H1 (cell line): ENCODE data around the gene SLC35F1. TPM values are rescaled to one million over a fixed set of nuclear protein-coding genes. Genes with fewer than 3 reads are reported as not detected.

Experiments
- CTCF ChIA-PET: fragments of 300-600 bp; sonication (Branson Sonifier 250); formaldehyde crosslinking; loops from one replicate; lab custom pipeline; 2021; ENCODE audit not compliant: partially characterized antibody; lab: Charles Lee
- POLR2A ChIA-PET: fragments of 300-600 bp; sonication (Branson Sonifier 250); formaldehyde crosslinking; loops from one replicate; lab custom pipeline; 2021; ENCODE audit warnings: inconsistent platforms; ENCODE audit not compliant: partially characterized antibody; lab: Charles Lee
- DNase-seq, 2 experiments: peaks; one replicate each; pipeline versions ENCODE4 v3.0.0 to v3.0.0-alpha.2; 2010 to 2022; ENCODE audit warnings: low spot score in 2 of 2, low read depth in 1 of 2, mixed read lengths in 1 of 2
- FAIRE-seq: peaks from 2 replicates; lab custom pipeline; 2011; peaks lifted over from hg19 to GRCh38; lab: Jason Lieb, UNC
- H2AFZ ChIP-seq: 2 replicates; pipeline ENCODE4 v1.8.1; 2012; ENCODE audit warnings: low read length, inconsistent platforms
- H2AK5ac ChIP-seq: 2 replicates; pipeline ENCODE4 v1.6.1; 2013; ENCODE audit warnings: low read depth, low read length
- H2BK120ac ChIP-seq: replicated peaks from 2 replicates; pipeline ENCODE3; 2013; ENCODE audit warnings: low read depth, low read length, inconsistent platforms
- H2BK12ac ChIP-seq: 2 replicates; pipeline ENCODE4 v1.6.1; 2013; ENCODE audit warnings: low read depth, low read length
- H2BK15ac ChIP-seq: 2 replicates; pipeline ENCODE4 v1.6.1; 2013; ENCODE audit warnings: low read length
- H2BK20ac ChIP-seq: 2 replicates; pipeline ENCODE4 v1.6.1; 2013; ENCODE audit warnings: low read length
- H2BK5ac ChIP-seq: 2 replicates; pipeline ENCODE4 v1.6.1; 2013; ENCODE audit warnings: low read depth, low read length
- H3K14ac ChIP-seq: 2 replicates; pipeline ENCODE4 v1.6.1; 2013; ENCODE audit warnings: inconsistent platforms; ENCODE audit not compliant: insufficient read length
- H3K18ac ChIP-seq: 2 replicates; pipeline ENCODE4 v1.6.1; 2013; ENCODE audit warnings: low read length; ENCODE audit errors: extremely low read depth
- H3K23ac ChIP-seq: 2 replicates; pipeline ENCODE4 v1.6.1; 2013; ENCODE audit warnings: inconsistent platforms; ENCODE audit not compliant: insufficient read length
- H3K23me2 ChIP-seq: 2 replicates; pipeline ENCODE4 v1.6.1; 2013; ENCODE audit warnings: low read depth, low read length
- H3K27ac ChIP-seq: 2 replicates; pipeline ENCODE4 v1.6.1; 2011; ENCODE audit warnings: low read depth, low read length, inconsistent platforms
- H3K27me3 ChIP-seq, 4 experiments: replicated peaks in 1 of 4; 1 replicate in 1 of 4; 2 replicates in 3 of 4; pipeline versions ENCODE4 v1.6.1 to v1.8.1; 2011 to 2013; ENCODE audit warnings: low read length in 3 of 4, mild to moderate bottlenecking in 3 of 4, inconsistent platforms in 2 of 4, mixed read lengths in 2 of 4, moderate library complexity in 1 of 4; ENCODE audit not compliant: control insufficient read depth in 3 of 4, insufficient read depth in 3 of 4; ENCODE audit errors: extremely low read depth in 1 of 4
- H3K36me3 ChIP-seq, 4 experiments: 2 replicates each; pipeline versions ENCODE4 v1.6.1 to v1.8.1; 2011 to 2013; ENCODE audit warnings: mild to moderate bottlenecking in 4 of 4, low read length in 3 of 4, moderate library complexity in 2 of 4, control low read depth in 1 of 4, inconsistent platforms in 1 of 4; ENCODE audit not compliant: insufficient read depth in 4 of 4, control insufficient read depth in 2 of 4
- H3K4ac ChIP-seq: replicated peaks from 2 replicates; pipeline ENCODE3; 2013; ENCODE audit warnings: low read length, low read depth, mixed read lengths, inconsistent platforms; ENCODE audit not compliant: insufficient read length
- H3K4me1 ChIP-seq, 4 experiments: replicated peaks in 1 of 4; 1 replicate in 1 of 4; 2 replicates in 3 of 4; pipeline versions ENCODE4 v1.6.1 to v1.8.1; 2011 to 2013; ENCODE audit warnings: low read length in 3 of 4, inconsistent platforms in 2 of 4, mixed read lengths in 1 of 4; ENCODE audit not compliant: insufficient read depth in 4 of 4, control insufficient read depth in 3 of 4
- H3K4me2 ChIP-seq, 2 experiments: 2 replicates each; pipeline versions ENCODE4 v1.6.1 to v1.8.1; 2011 to 2013; ENCODE audit warnings: low read depth in 2 of 2, low read length in 2 of 2, control low read depth in 1 of 2, inconsistent platforms in 1 of 2, mild to moderate bottlenecking in 1 of 2; ENCODE audit not compliant: insufficient read depth in 1 of 2
- H3K4me3 ChIP-seq, 4 experiments: fragments of 200-600, 300-600 bp in 1 of 4; sonication (generic), shearing (Covaris generic), sonication (Bioruptor Twin) in 1 of 4; 2 replicates each; pipeline versions ENCODE4 v1.5.1 to v1.8.1; 2011 to 2016; ENCODE audit warnings: low read length in 4 of 4, low read depth in 3 of 4, control low read depth in 2 of 4, inconsistent platforms in 2 of 4, mild to moderate bottlenecking in 2 of 4, mixed read lengths in 1 of 4, moderate library complexity in 1 of 4; ENCODE audit not compliant: insufficient read depth in 2 of 4; ENCODE audit errors: extremely low read depth in 1 of 4
- H3K56ac ChIP-seq: replicated peaks from 2 replicates; pipeline ENCODE3; 2013; ENCODE audit warnings: low read depth, mild to moderate bottlenecking, mixed read lengths, low read length, inconsistent platforms; ENCODE audit not compliant: insufficient read length
- H3K79me1 ChIP-seq: 2 replicates; pipeline ENCODE4 v1.6.1; 2013; ENCODE audit warnings: low read depth, low read length, control low read depth
- H3K79me2 ChIP-seq, 2 experiments: 2 replicates each; pipeline versions ENCODE4 v1.6.1 to v1.8.1; 2012 to 2013; ENCODE audit warnings: low read length in 2 of 2, mild to moderate bottlenecking in 2 of 2, inconsistent platforms in 1 of 2; ENCODE audit not compliant: insufficient read depth in 2 of 2, control insufficient read depth in 1 of 2
- H3K9ac ChIP-seq, 4 experiments: replicated peaks in 1 of 4; 1 replicate in 1 of 4; 2 replicates in 3 of 4; pipeline versions ENCODE4 v1.6.1 to v1.8.1; 2011 to 2013; ENCODE audit warnings: low read depth in 3 of 4, low read length in 3 of 4, control low read depth in 2 of 4, mild to moderate bottlenecking in 2 of 4, moderate library complexity in 2 of 4, inconsistent platforms in 1 of 4; ENCODE audit errors: extremely low read depth in 1 of 4
- H3K9me3 ChIP-seq, 2 experiments: 2 replicates each; pipeline versions ENCODE4 v1.6.1 to v1.8.1; 2012 to 2013; ENCODE audit warnings: mild to moderate bottlenecking in 2 of 2, moderate library complexity in 2 of 2, control low read depth in 1 of 2, inconsistent platforms in 1 of 2, low read depth in 1 of 2, low read length in 1 of 2, mixed read lengths in 1 of 2; ENCODE audit not compliant: insufficient read depth in 2 of 2
- H4K20me1 ChIP-seq, 2 experiments: replicated peaks in 1 of 2; 2 replicates each; pipeline versions ENCODE3 to v1.8.1; 2011 to 2013; ENCODE audit warnings: inconsistent platforms in 2 of 2, low read length in 2 of 2, mild to moderate bottlenecking in 1 of 2; ENCODE audit not compliant: insufficient read depth in 2 of 2, control insufficient read depth in 1 of 2
- H4K5ac ChIP-seq: 2 replicates; pipeline ENCODE4 v1.6.1; 2013; ENCODE audit warnings: low read length, low read depth, mixed read lengths, inconsistent platforms; ENCODE audit not compliant: insufficient read length
- H4K8ac ChIP-seq: 2 replicates; pipeline ENCODE4 v1.8.0; 2013; ENCODE audit warnings: mild to moderate bottlenecking, moderate library complexity, low read length, inconsistent platforms; ENCODE audit not compliant: insufficient read depth; ENCODE audit errors: extremely low read depth
- H4K91ac ChIP-seq: replicated peaks from 2 replicates; pipeline ENCODE3; 2013; ENCODE audit warnings: low read length, mixed read lengths, inconsistent platforms; ENCODE audit not compliant: insufficient read length
- WGBS, 2 experiments: shearing (Covaris generic) in 1 of 2; methylation state at CpG; one replicate each; pipeline versions ENCODE4 v1.1.6 to v1.1.7; 2013 to 2015; ENCODE audit warnings: low lambda C conversion rate in 2 of 2, mixed read lengths in 2 of 2, inconsistent platforms in 1 of 2, low coverage in 1 of 2, missing lambda C conversion rate in 1 of 2; ENCODE audit not compliant: insufficient replicate concordance in 2 of 2, insufficient coverage in 1 of 2, insufficient read length in 1 of 2; ENCODE audit errors: extremely low coverage in 1 of 2, missing lambda C conversion rate in 1 of 2; 5-methylcytosine and 5-hydroxymethylcytosine counted together
- polyA plus RNA-seq, 7 experiments: library from polyadenylated mRNA; depleted of rRNA in 3 of 7; stranded (reverse) in 5 of 7; unstranded in 2 of 7; fragments of >200 nt in 5 of 7; fragments of 200-250 nt in 2 of 7; gene quantifications; 1 replicate in 5 of 7; 2 replicates in 1 of 7; 4 replicates in 1 of 7; pipeline versions ENCODE4 v1.2.1 to v1.2.3, GENCODE V29; 2011 to 2013; ENCODE audit warnings: missing spikeins in 2 of 7, mixed read lengths in 2 of 7
- total RNA-seq: library from RNA; stranded (reverse); fragmentation: NEBNext Ultra II Directional; extraction: Animal tissue kit (Norgen Biotek cat#: 25700); gene quantifications from 2 replicates; pipeline ENCODE4 v1.2.1, GENCODE V29; 2021

The SLC35F1 gene
- total and polyA plus RNA-seq, 2 of the 8 experiments (the other 6 are each of a cell fraction or from before 2014, with no cell fraction given): 7.0 to 10.0 TPM

GRCh38 chr6:118304321-118304720, 397.3 kb downstream of the SLC35F1 start:
- H3K18ac ChIP-seq: no peak overlapping the region
- no peak overlapping the region for H4K5ac ChIP-seq
- H3K23ac ChIP-seq: no peak overlapping the region
- H3K36me3 ChIP-seq: no peaks in the 10 kb centered on the region
- no peak overlapping the region for H3K9ac ChIP-seq
- ChIA-PET CTCF (no interaction called here), POLR2A (no interaction called here)
- no peak overlapping the region for H2BK5ac ChIP-seq
- H3K14ac ChIP-seq: no peak overlapping the region
- no peak overlapping the region for H2BK12ac ChIP-seq
- no peak overlapping the region for H3K56ac ChIP-seq
- FAIRE-seq (no peak), DNase-seq (no peak)
- H3K79me2 ChIP-seq: no peaks in the 10 kb centered on the region
- H3K4me3 ChIP-seq: no peak overlapping the region
- no peak overlapping the region for H4K8ac ChIP-seq
- H3K4me1 ChIP-seq: peaks cover 0 to 3% (median 0%) of the 10 kb centered on the region in 4 experiments; a peak in 2 of 7 replicates
- no peak overlapping the region for H2AFZ ChIP-seq
- WGBS, 2 experiments: 86% methylated on average over 1 of the region's 1 CpG; no CpG with 5 or more reads in 1 of the 2 experiments
- H3K27me3 ChIP-seq: no peaks in the 10 kb centered on the region
- H2BK120ac ChIP-seq: no peak overlapping the region
- H2AK5ac ChIP-seq: no peak overlapping the region
- H3K79me1 ChIP-seq: no peaks in the 10 kb centered on the region
- H4K91ac ChIP-seq: no peak overlapping the region
- no peaks in the 10 kb centered on the region for H3K9me3 ChIP-seq
- H2BK20ac ChIP-seq: no peak overlapping the region
- no peak overlapping the region for H2BK15ac ChIP-seq
- no peaks in the 10 kb centered on the region for H4K20me1 ChIP-seq
- no peaks in the 10 kb centered on the region; the same call in 1 of the 2 replicates for H3K23me2 ChIP-seq
- no peak overlapping the region for H3K4me2 ChIP-seq
- no peak overlapping the region for H3K4ac ChIP-seq
- H3K27ac ChIP-seq: no peak overlapping the region
